ENCODE measurements around the gene GFOD1. TPM values are rescaled to one million over a fixed set of nuclear protein-coding genes. Genes with fewer than 3 reads are reported as not detected.

GFOD1 gene
- total RNA-seq, 4 donors from 2014 or later, result 7.3 to 15.9 (median 12.4) TPM

- WGBS, 2 donors, result 47 to 50% methylated on average over 9 of the region's 9 CpGs
- no peak for DNase-seq (ENCODE audit: low spot score in 2 of 2)
- intact Hi-C loops (cut with DNase I; ENCODE audit: low total_unique reads), result no loop called here
- no peak overlapping the region for H3K4me3 ChIP-seq (ENCODE audit: low read depth, poor library complexity, severe bottlenecking)
- TF ChIP-seq POLR2A (IDR thresholded peaks at IDR 0.05), result no peak
- TF ChIP-seq CTCF (IDR thresholded peaks at IDR 0.05), result no peak
These were observed 89.9 kb downstream of the GFOD1 start for GRCh38 chr6:13397359-13398068.

DNA sequence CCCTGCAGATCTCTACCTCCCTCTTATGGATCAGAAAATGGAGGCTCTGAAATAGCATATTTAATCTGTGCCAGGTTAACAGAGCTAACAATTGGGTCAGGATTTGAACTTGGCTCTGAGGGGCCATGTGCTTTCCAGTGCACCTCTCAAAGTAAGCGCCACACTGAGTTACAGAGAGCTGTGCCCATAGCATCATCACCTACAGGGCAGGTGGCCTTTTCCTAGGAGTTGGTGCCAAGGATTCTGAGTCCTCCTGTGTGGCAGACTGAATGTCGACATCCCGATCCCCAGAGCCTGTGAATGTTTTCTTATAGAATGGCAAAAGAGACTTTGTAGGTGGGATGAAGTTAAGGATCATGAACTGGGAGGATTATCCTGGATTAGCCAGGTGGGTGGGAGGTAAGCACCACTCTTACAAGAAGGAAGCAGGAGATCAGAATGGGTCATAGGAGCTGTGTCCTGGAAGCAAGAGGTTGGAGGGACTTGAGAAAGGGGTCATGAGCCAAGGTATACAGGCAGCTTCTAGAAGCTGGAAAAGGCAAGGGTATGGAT is 91.1 kb downstream of the GFOD1 start:
- TF ChIP-seq POLR2A (IDR thresholded peaks at IDR 0.05) (no peak), CTCF (IDR thresholded peaks at IDR 0.05) (no peak)

DNA sequence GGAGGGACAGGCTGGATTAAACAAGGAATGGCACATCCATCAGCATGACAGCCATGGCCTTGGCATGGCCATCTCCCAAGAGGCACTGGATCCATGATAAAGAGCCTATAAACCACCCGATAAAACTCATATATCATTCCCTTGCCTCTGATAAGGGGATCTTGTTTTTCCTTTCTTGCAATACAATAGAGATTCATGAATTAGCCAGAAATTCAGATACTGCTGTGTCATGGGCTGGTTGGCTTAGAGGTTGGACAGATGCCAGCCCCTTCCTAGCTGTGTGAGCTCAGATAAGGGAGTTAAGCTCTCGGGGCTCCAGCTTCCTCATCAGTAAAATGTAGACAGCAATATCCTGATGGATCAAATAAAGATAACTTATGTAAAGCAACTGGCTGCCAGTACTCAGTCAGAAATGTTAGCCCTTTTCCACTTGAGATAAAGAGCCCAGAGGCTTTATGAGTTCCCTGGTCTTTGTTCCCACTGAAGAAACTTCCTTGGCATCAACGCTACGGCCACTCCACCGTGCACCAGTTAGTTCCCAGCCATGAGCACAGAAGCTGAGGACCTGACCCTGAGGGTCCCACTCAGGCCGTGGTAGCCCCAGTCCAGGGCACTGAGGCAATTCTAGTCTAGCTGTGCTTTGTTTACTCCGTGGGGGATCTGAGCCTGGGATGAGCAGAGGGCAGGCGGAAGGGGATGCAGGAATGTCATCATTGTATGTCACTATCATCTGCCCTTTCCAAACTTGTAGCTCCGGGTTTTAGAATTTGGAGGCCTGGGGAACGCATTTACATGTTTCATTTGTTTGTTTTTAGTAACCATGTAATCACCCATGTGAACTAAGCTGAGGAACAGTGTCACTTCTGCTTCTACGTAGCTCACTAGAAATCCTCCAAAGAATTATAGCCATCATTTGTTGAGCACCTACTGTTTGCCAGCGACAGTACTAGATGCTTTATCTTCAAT is 91.8 kb downstream of the GFOD1 start:
- intact Hi-C loops (cut with DNase I; ENCODE audit: low total_unique reads), result no loop called here
- 54 to 58% methylated on average over 12 of the region's 12 CpGs for WGBS, 2 donors
- TF ChIP-seq POLR2A (IDR thresholded peaks at IDR 0.05) (no peak), CTCF (IDR thresholded peaks at IDR 0.05) (no peak)
- no peak overlapping the region for H3K4me3 ChIP-seq (ENCODE audit: low read depth, poor library complexity, severe bottlenecking)
- DNase-seq (ENCODE audit: low spot score in 2 of 2), result peak in 1 of 2 donors; percentile 50

More for the DNA sequence above, 91.1 kb downstream of the GFOD1 start:
- intact Hi-C loops (cut with DNase I; ENCODE audit: low total_unique reads), result no loop called here
- 91 to 93% methylated on average over 3 of the region's 3 CpGs for WGBS, 2 donors
- H3K4me3 ChIP-seq (ENCODE audit: low read depth, poor library complexity, severe bottlenecking), result no peak overlapping the region
- DNase-seq (ENCODE audit: low spot score in 2 of 2), result no peak

- no peak for DNase-seq (ENCODE audit: low spot score in 2 of 2)
These were observed 94.9 kb downstream of the GFOD1 start for GRCh38 chr6:13392462-13392861.

GRCh38 chr6:13391537-13391936 is 95.9 kb downstream of the GFOD1 start:
- no peak overlapping the region for H3K4me3 ChIP-seq (ENCODE audit: low read depth, poor library complexity, severe bottlenecking)
- intact Hi-C loops (cut with DNase I; ENCODE audit: low total_unique reads), result no loop called here
- TF ChIP-seq CTCF (IDR thresholded peaks at IDR 0.05), result no peak
- TF ChIP-seq POLR2A (IDR thresholded peaks at IDR 0.05), result no peak
- DNase-seq (ENCODE audit: low spot score in 2 of 2), result no peak
- 93 to 96% methylated on average over 5 of the region's 5 CpGs for WGBS, 2 donors

More at GRCh38 chr6:13392462-13392861, 94.9 kb downstream of the GFOD1 start:
- no peak for TF ChIP-seq POLR2A (IDR thresholded peaks at IDR 0.05)
- TF ChIP-seq CTCF (IDR thresholded peaks at IDR 0.05), result no peak
- intact Hi-C loops (cut with DNase I; ENCODE audit: low total_unique reads), result no loop called here
- WGBS, 2 donors, result 60 to 61% methylated on average over 2 of the region's 2 CpGs
- no peak overlapping the region for H3K4me3 ChIP-seq (ENCODE audit: low read depth, poor library complexity, severe bottlenecking)
